Ovary (tissue), 3 donors: ENCODE measurements around the gene TBC1D16.
"Not testable (repeated sequence)": the region's sequence is repeated elsewhere in the genome, so short reads cannot be mapped to it uniquely, and the experiment has no call there.

Experiments used
- EP300 ChIP-seq: sonication (generic); formaldehyde crosslinking; IDR thresholded peaks from one replicate; pipeline ENCODE4 v1.6.1; 2017; ENCODE audit warnings: antibody characterized with exemption
- POLR2A ChIP-seq: fragments of 450-650 bp; IDR thresholded peaks from one replicate; pipeline ENCODE4 v1.6.1; 2017; ENCODE audit warnings: antibody characterized with exemption, mild to moderate bottlenecking, moderate library complexity
- TF ChIP-seq, protein P1 (sequence below), 3 donors: fragments of 450-650 bp in 2 of 3; fragments of 200-600 bp in 1 of 3; IDR thresholded peaks; one replicate each; pipeline versions ENCODE4 v1.5.1 to v1.8.0; 2016 to 2022; ENCODE audit warnings: antibody characterized with exemption in 3 of 3, mild to moderate bottlenecking in 1 of 3
- donor health status: DM: no; HTN: no; CAD: no.

DNA sequence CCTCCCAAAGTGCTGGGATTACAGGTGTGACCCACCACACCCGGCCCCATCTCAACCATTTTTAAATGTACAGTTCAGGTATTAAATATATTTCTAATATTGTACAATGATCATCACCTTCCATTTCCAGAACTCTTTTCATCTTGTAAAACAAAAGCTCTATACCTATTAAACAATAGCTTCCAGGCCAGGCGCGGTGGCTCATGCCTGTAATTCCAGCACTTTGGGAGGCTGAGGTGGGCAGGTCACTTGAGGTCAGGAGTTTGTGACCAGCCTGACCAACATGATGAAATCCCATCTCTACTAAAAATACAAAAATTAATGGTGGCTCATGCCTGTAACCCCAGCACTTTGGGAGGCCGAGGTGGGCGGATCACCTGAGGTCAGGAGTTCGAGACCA is 73.2 kb downstream of the TBC1D16 start:
- TF ChIP-seq, protein P1, sequence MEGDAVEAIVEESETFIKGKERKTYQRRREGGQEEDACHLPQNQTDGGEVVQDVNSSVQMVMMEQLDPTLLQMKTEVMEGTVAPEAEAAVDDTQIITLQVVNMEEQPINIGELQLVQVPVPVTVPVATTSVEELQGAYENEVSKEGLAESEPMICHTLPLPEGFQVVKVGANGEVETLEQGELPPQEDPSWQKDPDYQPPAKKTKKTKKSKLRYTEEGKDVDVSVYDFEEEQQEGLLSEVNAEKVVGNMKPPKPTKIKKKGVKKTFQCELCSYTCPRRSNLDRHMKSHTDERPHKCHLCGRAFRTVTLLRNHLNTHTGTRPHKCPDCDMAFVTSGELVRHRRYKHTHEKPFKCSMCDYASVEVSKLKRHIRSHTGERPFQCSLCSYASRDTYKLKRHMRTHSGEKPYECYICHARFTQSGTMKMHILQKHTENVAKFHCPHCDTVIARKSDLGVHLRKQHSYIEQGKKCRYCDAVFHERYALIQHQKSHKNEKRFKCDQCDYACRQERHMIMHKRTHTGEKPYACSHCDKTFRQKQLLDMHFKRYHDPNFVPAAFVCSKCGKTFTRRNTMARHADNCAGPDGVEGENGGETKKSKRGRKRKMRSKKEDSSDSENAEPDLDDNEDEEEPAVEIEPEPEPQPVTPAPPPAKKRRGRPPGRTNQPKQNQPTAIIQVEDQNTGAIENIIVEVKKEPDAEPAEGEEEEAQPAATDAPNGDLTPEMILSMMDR (IDR thresholded peaks at IDR 0.05) = not testable (repeated sequence)
- not testable (repeated sequence) for TF ChIP-seq POLR2A, EP300
